HG03558 (cell line): ENCODE results near the gene RBM33.

Experiments
- ATAC-seq: cut with Tn5 transposase; IDR thresholded peaks from one replicate; pipeline ENCODE4 v1.9.1; 2021; ENCODE audit warnings: moderate number of reproducible peaks; ENCODE audit not compliant: unreplicated experiment; ENCODE audit errors: extremely low read depth

Gene RBM33

GRCh38 chr7:155763122-155763521 is 118.7 kb downstream of the RBM33 start:
- ATAC-seq: no peak

- ATAC-seq: peak; percentile 40
These were observed 119.4 kb downstream of the RBM33 start for GRCh38 chr7:155763691-155764437.

GRCh38 chr7:155764438-155764793 is 120.0 kb downstream of the RBM33 start:
- ATAC-seq: peak; percentile 33

GRCh38 chr7:155765458-155765857 is 121.0 kb downstream of the RBM33 start:
- ATAC-seq: no peak

GRCh38 chr7:155766386-155766785 is 121.9 kb downstream of the RBM33 start:
- ATAC-seq: no peak

- no peak for ATAC-seq
These were observed 122.8 kb downstream of the RBM33 start for GRCh38 chr7:155766966-155767916.

GRCh38 chr7:155769701-155770100 is 125.2 kb downstream of the RBM33 start:
- ATAC-seq: no peak

- no peak for ATAC-seq
These were observed 125.8 kb downstream of the RBM33 start for GRCh38 chr7:155770241-155770640.

- no peak for ATAC-seq
These were observed 129.1 kb downstream of the RBM33 start for GRCh38 chr7:155773531-155773930.

- no peak for ATAC-seq
These were observed 130.5 kb downstream of the RBM33 start for GRCh38 chr7:155774947-155775346.

GRCh38 chr7:155775691-155776090 is 131.2 kb downstream of the RBM33 start:
- no peak for ATAC-seq

- no peak for ATAC-seq
These were observed 132.1 kb downstream of the RBM33 start for GRCh38 chr7:155776606-155777005.

GRCh38 chr7:155778349-155778748 is 133.9 kb downstream of the RBM33 start:
- ATAC-seq: no peak

- no peak for ATAC-seq
These were observed 136.4 kb downstream of the RBM33 start for GRCh38 chr7:155780884-155781283.

GRCh38 chr7:155781433-155781832 is 137.0 kb downstream of the RBM33 start:
- ATAC-seq: no peak

GRCh38 chr7:155782466-155782865 is 138.0 kb downstream of the RBM33 start:
- no peak for ATAC-seq

- ATAC-seq: no peak
These were observed 141.1 kb downstream of the RBM33 start for GRCh38 chr7:155785536-155785935.

- ATAC-seq: no peak
These were observed 142.0 kb downstream of the RBM33 start for GRCh38 chr7:155786491-155786890.

- no peak for ATAC-seq
These were observed 142.8 kb downstream of the RBM33 start for GRCh38 chr7:155787171-155787851.

- no peak for ATAC-seq
These were observed 144.1 kb downstream of the RBM33 start for GRCh38 chr7:155788616-155789000.
